ENCODE data around the gene CRB1.
"Not testable (repeated sequence)": the region's sequence is repeated elsewhere in the genome, so short reads cannot be mapped to it uniquely, and the experiment has no call there.

CRB1 gene

GRCh38 chr1:197402189-197402588, 134.1 kb downstream of the CRB1 start:
- no peak for DNase-seq

DNA sequence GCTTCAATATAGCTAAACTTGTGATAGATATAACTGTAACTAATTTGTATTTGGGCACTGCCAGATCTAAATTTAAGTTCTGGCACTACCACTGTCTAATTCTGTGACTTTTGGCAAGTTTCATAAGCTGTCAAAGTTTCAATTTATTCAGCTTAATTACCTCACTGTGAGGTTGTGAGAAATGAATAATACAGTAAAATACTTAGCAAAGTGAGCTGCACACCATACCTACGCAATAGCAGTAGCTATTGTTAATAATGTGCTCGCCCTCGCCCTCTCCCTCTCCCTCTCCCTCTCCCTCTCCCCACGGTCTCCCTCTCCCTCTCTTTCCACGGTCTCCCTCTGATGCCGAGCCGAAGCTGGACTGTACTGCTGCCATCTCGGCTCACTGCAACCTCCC, 136.7 kb downstream of the CRB1 start:
- DNase-seq, result not testable (repeated sequence)

DNA sequence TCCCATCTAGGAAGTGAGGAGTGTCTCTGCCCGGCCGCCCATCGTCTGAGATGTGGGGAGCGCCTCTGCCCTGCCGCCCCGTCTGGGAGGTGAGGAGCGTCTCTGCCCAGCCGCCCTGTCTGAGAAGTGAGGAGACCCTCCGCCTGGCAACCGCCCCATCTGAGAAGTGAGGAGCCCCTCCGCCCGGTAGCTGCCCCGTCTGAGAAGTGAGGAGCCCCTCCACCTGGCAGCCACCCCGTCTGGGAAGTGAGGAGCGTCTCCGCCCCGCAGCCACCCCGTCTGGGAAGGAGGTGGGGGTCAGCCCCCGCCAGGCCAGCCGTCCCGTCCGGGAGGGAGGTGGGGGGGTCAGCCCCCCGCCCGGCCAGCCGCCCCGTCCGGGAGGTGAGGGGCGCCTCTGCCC, 137.6 kb downstream of the CRB1 start:
- not testable (repeated sequence) for DNase-seq

DNA sequence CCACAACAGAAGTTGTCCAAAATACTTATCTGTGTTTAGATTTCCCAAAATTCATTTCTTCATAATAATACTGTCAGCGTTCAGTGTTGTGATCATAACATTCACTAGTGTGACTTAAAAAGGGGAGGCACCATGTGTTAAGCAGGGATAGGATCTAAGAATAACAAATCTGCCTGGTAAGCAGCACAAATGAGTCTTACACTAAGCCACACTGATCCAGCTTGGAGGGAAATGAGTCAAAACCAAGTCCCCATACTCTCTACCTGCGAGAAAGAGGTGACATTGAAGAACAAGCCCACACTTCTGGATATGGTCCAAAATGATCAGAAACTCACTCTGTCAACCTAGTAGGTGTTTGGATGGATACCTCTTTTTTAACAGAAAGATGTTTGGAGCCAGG, 145.5 kb downstream of the CRB1 start:
- DNase-seq, result no peak

GRCh38 chr1:197415221-197415620, 147.2 kb downstream of the CRB1 start:
- DNase-seq, result no peak

DNA sequence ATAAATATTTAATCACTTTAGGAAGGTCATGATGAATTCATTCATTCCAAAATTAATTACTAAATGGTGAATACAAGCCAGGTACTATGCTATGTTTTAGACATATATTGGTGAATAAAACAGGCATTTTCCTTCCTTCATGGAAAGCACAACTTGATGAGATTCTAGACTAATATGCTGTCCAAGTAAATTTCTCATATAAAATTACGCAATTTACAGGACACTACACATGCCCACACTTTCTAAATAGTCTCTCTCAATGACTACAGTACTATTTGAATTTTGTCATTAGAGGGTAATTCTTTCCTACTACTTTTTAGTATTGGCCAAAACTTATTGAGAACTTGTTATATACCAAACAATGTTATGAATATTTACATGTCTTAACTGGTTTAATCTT, 150.6 kb downstream of the CRB1 start:
- no peak for DNase-seq

- DNase-seq, result no peak
Observed at GRCh38 chr1:197422993-197423392, 154.9 kb downstream of the CRB1 start.

- DNase-seq, result no peak
Observed at GRCh38 chr1:197424380-197424779, 156.3 kb downstream of the CRB1 start.

- no peak for DNase-seq
Observed at GRCh38 chr1:197429372-197429771, 161.3 kb downstream of the CRB1 start.

GRCh38 chr1:197435224-197435623, 167.2 kb downstream of the CRB1 start:
- DNase-seq, result no peak

DNA sequence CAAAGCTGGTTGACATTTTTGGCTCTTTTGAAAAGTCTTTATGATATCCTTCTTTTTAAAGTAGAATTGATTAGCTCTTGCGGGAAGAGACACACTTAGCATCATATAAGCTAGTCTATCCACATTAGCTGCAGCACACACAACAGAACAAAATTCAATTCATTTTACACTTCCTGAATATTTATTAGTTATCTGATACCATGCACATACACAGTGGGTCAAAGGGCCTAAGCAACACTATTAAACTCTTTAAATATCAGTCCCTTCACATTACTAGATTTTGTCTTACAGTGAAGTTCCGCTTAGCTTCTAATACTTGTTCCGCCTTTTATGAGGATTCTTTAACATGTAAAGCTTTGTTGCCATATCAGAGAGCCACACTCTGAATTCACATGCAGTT, 169.5 kb downstream of the CRB1 start:
- DNase-seq, result no peak

DNA sequence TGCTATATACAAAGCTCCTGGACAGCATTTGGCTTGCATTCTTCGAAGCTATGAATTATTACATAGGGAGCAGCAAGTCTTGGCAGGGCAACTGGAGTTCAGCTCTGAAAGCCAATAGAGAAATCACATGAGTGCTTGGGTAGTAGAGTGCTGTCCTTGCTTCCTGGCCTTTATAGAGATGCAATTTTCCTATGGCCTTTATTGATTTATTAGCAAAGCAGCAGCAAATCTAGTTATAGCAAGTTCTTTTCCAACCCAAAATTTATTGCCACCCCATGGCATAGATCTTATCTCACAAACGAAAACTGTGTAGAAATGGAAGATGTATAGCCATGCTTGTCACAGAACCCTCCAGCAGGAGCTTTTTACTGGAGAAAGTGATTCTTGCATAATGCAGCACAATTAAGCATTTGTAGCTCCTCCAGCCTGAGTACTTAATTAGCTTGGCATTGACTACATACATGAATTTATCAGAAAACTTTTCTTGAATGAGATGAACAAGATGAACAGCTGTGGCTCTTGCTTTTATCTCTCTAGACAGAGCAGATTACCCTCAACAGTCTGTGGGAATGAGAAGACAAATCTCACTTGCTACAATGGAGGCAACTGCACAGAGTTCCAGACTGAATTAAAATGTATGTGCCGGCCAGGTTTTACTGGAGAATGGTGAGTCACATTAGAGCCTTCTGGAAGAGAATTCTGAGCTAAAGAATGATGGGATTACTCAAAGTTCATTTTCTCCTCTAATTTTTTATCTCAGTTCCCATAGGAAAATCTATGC, 170.1 kb downstream of the CRB1 start:
- DNase-seq, result no peak

GRCh38 chr1:197439708-197440280, 171.7 kb downstream of the CRB1 start:
- no peak for DNase-seq

DNA sequence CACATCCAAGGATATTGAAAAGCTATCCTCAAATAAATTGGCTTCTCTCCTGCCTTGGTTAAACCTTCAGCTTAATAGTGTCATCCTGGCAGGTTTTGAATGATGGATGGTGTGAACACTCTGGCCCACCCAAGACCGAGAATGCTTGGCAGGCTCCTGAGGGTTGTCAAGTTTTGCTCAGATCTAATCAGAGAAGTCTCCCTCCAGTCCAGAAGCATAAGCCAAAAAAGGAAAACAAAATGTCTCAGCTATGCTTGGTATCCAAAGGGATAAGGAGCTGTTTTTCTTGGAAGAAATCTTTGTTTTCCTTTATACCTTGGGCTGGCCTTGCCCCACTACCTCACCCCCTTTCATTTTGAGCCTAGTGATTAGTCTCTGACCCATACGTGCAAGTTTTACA, 172.7 kb downstream of the CRB1 start:
- no peak for DNase-seq

- no peak for DNase-seq
Observed at GRCh38 chr1:197441999-197442414, 174.0 kb downstream of the CRB1 start.

- DNase-seq, result no peak
Observed at GRCh38 chr1:197444755-197445154, 176.7 kb downstream of the CRB1 start.

GRCh38 chr1:197448121-197448779, 180.2 kb downstream of the CRB1 start:
- no peak for DNase-seq

DNA sequence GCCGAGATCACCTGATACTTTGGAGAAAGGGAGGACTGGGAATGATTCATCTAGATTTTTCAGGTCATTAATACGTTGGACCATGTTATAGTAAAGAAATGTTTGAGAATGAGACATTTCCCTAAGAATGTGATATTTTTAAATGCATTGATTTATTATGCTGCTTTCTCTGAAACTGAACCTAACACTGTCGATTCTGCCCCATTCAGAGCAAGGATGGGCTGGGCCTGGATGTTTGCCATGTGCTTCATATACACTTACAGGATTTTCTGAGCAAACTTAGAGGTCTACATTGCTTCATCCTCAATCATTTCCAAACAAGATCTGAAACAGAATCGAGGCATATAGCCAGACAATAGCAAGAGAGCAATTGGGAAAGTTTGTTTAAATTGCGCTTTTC, 183.3 kb downstream of the CRB1 start:
- no peak for DNase-seq

- DNase-seq, result no peak
Observed at GRCh38 chr1:197453376-197454058, 185.5 kb downstream of the CRB1 start.

DNA sequence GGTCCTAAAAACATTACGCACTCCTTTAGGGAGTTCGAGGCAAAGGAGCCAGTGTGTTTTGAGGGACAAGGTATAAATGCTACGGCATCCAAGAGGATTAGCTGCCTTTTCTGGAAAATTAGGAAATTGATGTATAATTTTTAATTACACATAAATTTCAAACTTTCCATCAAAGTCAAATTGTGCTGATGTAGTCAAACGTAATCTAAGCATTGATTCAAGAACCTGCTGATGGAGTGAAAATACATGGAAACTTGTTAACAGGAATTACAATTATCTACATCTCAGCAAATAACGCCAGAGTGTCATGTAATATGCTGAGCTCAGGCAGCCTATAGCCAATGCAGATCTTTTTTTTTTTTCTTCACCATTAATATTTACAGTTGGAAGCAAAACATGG, 194.5 kb downstream of the CRB1 start:
- no peak for DNase-seq

DNA sequence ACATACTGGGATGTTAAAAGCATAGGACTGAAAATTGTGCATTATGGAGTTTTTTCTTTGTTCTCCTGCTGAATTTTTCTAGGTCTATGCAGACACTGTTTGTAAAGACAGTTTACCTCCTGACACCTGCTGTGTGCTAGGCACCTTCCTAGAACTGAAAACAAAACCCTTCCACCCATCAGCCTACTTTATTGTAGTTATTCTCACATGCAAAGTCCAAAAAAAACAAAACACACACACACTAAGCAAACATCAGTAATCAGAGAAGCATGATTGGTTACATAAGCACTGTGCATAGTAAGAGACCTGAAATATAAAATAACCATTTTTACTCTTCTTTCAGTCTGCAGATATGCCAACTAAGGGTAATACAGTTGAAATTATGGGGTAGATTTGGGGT, 195.1 kb downstream of the CRB1 start:
- DNase-seq, result no peak

GRCh38 chr1:197464044-197464443, 196.0 kb downstream of the CRB1 start:
- DNase-seq, result no peak

DNA sequence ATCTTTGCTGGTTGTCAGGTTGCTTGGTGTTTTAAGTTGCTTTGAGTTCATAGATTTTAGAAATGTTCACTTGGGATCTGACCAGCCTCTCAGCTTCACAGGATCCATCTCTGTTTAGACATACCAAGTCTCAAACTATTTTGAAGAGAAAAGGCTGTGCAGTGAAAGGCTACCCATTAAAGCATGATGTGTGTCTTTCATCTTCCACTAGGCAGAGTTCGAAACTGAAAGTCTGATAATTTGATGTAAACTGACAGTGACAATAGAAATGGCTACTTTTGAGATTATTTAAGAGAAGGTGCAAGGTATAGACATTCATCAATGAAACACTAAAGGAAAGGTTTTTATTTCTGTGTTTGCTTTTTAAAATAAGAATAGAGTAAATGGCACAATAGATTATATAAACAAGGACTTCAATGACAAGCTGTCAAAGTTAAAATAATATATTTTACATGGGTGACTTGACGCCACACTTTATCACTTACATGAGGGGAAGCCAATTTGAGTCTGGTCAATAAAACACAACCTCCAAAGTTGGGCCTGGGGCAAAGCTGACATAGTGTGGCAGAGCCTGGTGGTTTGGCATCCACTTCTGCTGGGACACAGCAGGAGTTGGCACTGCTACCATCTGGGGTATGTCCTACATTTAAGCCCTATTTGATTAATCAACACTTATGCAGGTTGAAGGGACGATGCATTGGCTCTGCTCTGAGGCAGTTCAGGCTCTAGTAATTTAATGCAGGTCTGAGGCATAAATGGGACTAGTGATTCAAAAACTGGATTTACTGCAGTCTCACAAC, 197.7 kb downstream of the CRB1 start:
- DNase-seq, result no peak

All from activated T-cell treated with anti-CD3 and anti-CD28 coated beads for 4 hours (primary cell).